Neural progenitor cell (in vitro differentiated cells): ENCODE results near the gene IFIT2. TPM values are rescaled to one million over a fixed set of nuclear protein-coding genes. Genes with fewer than 3 reads are reported as not detected.

Source experiments
- DNase-seq: peaks from one replicate; pipeline ENCODE4 v3.0.0-alpha.2; 2016; ENCODE audit warnings: low spot score
- H2AFZ ChIP-seq: fragments of 200-600 bp; sonication (generic); replicated peaks from 2 replicates; pipeline ENCODE4 v1.6.1; 2016; ENCODE audit warnings: antibody characterized with exemption
- H3F3A ChIP-seq: fragments of 200-600 bp; sonication (generic); 2 replicates; pipeline ENCODE4 v1.6.1; 2016; ENCODE audit warnings: antibody characterized with exemption, low read depth
- H3K27ac ChIP-seq: fragments of 200-600 bp; sonication (generic); 2 replicates; pipeline ENCODE4 v1.5.1; 2016; ENCODE audit warnings: mild to moderate bottlenecking
- H3K27me3 ChIP-seq: fragments of 200-600 bp; sonication (generic); 2 replicates; pipeline ENCODE4 v1.6.1; 2016; ENCODE audit warnings: mild to moderate bottlenecking, moderate library complexity
- H3K36me3 ChIP-seq: fragments of 200-600 bp; sonication (generic); 2 replicates; pipeline ENCODE4 v1.5.1; 2016
- H3K4me1 ChIP-seq: fragments of 200-600 bp; sonication (generic); 2 replicates; pipeline ENCODE4 v1.6.1; 2016; ENCODE audit warnings: mixed run types
- H3K4me2 ChIP-seq: fragments of 200-600 bp; sonication (generic); 2 replicates; pipeline ENCODE4 v1.6.1; 2016
- H3K4me3 ChIP-seq: fragments of 200-600 bp; sonication (generic); 2 replicates; pipeline ENCODE4 v1.5.1; 2016
- H3K79me2 ChIP-seq: fragments of 200-600 bp; sonication (generic); 2 replicates; pipeline ENCODE4 v1.6.1; 2016; ENCODE audit warnings: low read depth
- H3K9ac ChIP-seq: fragments of 200-600 bp; sonication (generic); 2 replicates; pipeline ENCODE4 v1.6.1; 2016
- H3K9me3 ChIP-seq: fragments of 200-600 bp; sonication (generic); 2 replicates; pipeline ENCODE4 v1.5.1; 2016; ENCODE audit warnings: low read depth
- H4K20me1 ChIP-seq: fragments of 200-600 bp; sonication (generic); 2 replicates; pipeline ENCODE4 v1.6.1; 2016; ENCODE audit warnings: low read depth
- H3K27ac Mint-ChIP-seq: 3 replicates; pipeline ENCODE4 v1.8.0; 2021; ENCODE audit warnings: mixed read lengths
- H3K27me3 Mint-ChIP-seq: 2 replicates; pipeline ENCODE4 v1.8.0; 2022; ENCODE audit warnings: low read depth, mild to moderate bottlenecking, inconsistent platforms, moderate library complexity, mixed read lengths; ENCODE audit not compliant: insufficient read depth
- H3K36me3 Mint-ChIP-seq: 3 replicates; pipeline ENCODE4 v1.8.0; 2021; ENCODE audit warnings: mixed read lengths
- H3K4me1 Mint-ChIP-seq: 3 replicates; pipeline ENCODE4 v1.8.0; 2021; ENCODE audit warnings: mixed read lengths
- H3K4me3 Mint-ChIP-seq: 3 replicates; pipeline ENCODE4 v1.8.0; 2021; ENCODE audit warnings: mild to moderate bottlenecking, moderate library complexity, mixed read lengths
- H3K9me3 Mint-ChIP-seq: 3 replicates; pipeline ENCODE4 v1.8.0; 2020; ENCODE audit warnings: mixed read lengths
- EZH2 ChIP-seq: fragments of 200-600 bp; sonication (generic); IDR thresholded peaks from 2 replicates; pipeline ENCODE4 v1.6.1; 2017; ENCODE audit warnings: antibody characterized with exemption, mild to moderate bottlenecking, moderate library complexity
- EZH2phosphoT487 ChIP-seq: fragments of 200-600 bp; sonication (generic); IDR thresholded peaks from 2 replicates; pipeline ENCODE4 v1.6.1; 2017; ENCODE audit warnings: antibody characterized with exemption
- total RNA-seq: library from RNA; depleted of rRNA; stranded (reverse); fragments of >200 nt; gene quantifications from 2 replicates; pipeline ENCODE4 v1.2.3, GENCODE V29; 2015; ENCODE audit warnings: low replicate concordance
- TF ChIP-seq, protein P1 (sequence below): fragments of 200-600 bp; sonication (generic); IDR thresholded peaks from 2 replicates; pipeline ENCODE4 v1.5.1; 2017; ENCODE audit warnings: antibody characterized with exemption, mild to moderate bottlenecking

IFIT2 gene
- total RNA-seq, 1 donor from 2014 or later = 0.22 TPM

DNA sequence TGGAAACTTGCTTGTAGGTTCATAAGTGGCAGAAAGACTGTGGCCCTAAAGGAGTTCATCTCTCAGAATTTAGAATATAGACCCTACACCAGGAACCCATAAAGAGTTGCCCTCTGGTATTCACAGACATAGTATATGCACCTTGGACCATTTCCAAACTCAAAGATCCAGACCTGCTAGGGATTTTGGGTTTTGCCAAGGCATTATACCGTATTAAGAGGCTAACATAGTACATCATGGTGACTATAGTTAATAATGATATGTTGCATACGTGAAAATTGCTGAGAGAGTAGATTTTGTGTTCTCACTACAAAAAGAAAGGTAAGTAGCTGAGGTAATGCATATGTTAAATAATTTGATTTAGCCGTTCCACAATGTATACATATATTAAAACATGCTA is 39.8 kb downstream of the IFIT2 start:
- Histone ChIP-seq H3F3A (peaks cover 6% of the 10 kb centered on the region), H3K4me3 (no peak overlapping the region), H3K4me1 (peaks cover 24% of the 10 kb centered on the region), H4K20me1 (no peaks in the 10 kb centered on the region), H3K9me3 (no peaks in the 10 kb centered on the region), H3K4me2 (no peak overlapping the region), H3K79me2 (no peaks in the 10 kb centered on the region), H2AFZ (no peak overlapping the region), H3K27me3 (no peaks in the 10 kb centered on the region), H3K27ac (no peak overlapping the region), H3K36me3 (no peaks in the 10 kb centered on the region), H3K9ac (no peak overlapping the region)
- H3K9me3 Mint-ChIP-seq = no peaks in the 10 kb centered on the region
- H3K4me1 Mint-ChIP-seq = peaks cover 24% of the 10 kb centered on the region
- H3K27me3 Mint-ChIP-seq = peaks cover 2% of the 10 kb centered on the region
- TF ChIP-seq, protein P1, sequence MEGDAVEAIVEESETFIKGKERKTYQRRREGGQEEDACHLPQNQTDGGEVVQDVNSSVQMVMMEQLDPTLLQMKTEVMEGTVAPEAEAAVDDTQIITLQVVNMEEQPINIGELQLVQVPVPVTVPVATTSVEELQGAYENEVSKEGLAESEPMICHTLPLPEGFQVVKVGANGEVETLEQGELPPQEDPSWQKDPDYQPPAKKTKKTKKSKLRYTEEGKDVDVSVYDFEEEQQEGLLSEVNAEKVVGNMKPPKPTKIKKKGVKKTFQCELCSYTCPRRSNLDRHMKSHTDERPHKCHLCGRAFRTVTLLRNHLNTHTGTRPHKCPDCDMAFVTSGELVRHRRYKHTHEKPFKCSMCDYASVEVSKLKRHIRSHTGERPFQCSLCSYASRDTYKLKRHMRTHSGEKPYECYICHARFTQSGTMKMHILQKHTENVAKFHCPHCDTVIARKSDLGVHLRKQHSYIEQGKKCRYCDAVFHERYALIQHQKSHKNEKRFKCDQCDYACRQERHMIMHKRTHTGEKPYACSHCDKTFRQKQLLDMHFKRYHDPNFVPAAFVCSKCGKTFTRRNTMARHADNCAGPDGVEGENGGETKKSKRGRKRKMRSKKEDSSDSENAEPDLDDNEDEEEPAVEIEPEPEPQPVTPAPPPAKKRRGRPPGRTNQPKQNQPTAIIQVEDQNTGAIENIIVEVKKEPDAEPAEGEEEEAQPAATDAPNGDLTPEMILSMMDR = no peak
- TF ChIP-seq EZH2 = no peak
- TF ChIP-seq EZH2phosphoT487 = no peak
- H3K36me3 Mint-ChIP-seq = peaks cover 3% of the 10 kb centered on the region
- H3K4me3 Mint-ChIP-seq = no peak overlapping the region
- no peak for DNase-seq
- H3K27ac Mint-ChIP-seq = no peak overlapping the region

GRCh38 chr10:89342206-89342958 is 40.5 kb downstream of the IFIT2 start:
- H2AFZ ChIP-seq = peak overlapping the region; percentile 65
- no peak overlapping the region for H3K27ac ChIP-seq
- no peak overlapping the region for H3K4me3 ChIP-seq
- H3K27me3 ChIP-seq = no peaks in the 10 kb centered on the region
- H3K27ac Mint-ChIP-seq = no peak overlapping the region
- H3F3A ChIP-seq = peaks cover 12% of the 10 kb centered on the region
- no peak for TF ChIP-seq EZH2phosphoT487
- TF ChIP-seq, protein P1 = no peak
- TF ChIP-seq EZH2 = no peak
- no peaks in the 10 kb centered on the region for H4K20me1 ChIP-seq
- peaks cover 2% of the 10 kb centered on the region for H3K27me3 Mint-ChIP-seq
- H3K9me3 ChIP-seq = no peaks in the 10 kb centered on the region
- H3K9me3 Mint-ChIP-seq = no peaks in the 10 kb centered on the region
- no peak for DNase-seq
- H3K4me1 Mint-ChIP-seq = peaks cover 30% of the 10 kb centered on the region
- no peaks in the 10 kb centered on the region for H3K79me2 ChIP-seq
- no peaks in the 10 kb centered on the region for H3K36me3 ChIP-seq
- H3K9ac ChIP-seq = no peak overlapping the region
- peaks cover 3% of the 10 kb centered on the region for H3K36me3 Mint-ChIP-seq
- H3K4me3 Mint-ChIP-seq = no peak overlapping the region
- H3K4me2 ChIP-seq = peak overlapping the region; percentile 27
- H3K4me1 ChIP-seq = peaks cover 31% of the 10 kb centered on the region

DNA sequence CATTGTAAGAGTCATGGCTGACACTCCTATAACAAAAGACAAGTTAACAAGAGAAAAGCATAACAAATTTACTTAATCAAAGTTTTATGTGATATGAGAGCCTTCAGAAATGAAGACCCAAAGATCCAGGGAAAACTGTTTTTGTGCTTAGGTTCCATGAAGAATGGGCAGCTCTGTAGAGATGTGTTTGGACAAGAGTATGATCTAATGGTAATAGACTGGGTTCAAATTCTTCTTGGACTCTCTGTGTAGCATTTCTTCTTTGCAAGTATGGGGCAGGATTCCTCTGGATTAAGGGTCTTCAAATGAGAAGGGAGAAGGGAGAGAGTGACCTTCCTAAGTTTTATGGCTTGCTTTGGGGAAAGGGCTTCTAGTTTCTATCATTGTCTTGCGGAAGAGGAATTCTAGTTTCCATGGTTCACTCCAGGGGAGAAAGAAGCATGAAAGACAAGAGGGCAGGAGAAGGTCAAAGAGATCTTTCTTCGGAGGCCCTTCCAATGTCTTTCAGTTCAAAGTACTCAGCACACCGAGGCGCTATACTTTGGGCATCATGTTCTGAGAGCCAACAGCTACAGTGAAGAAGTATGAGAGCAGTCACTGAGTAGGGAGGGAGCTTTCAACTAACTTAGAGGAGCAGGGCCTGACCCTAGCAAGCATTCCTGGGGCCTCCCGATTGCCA is 41.4 kb downstream of the IFIT2 start:
- TF ChIP-seq EZH2 (no peak), EZH2phosphoT487 (no peak)
- TF ChIP-seq, protein P1 = no peak
- no peaks in the 10 kb centered on the region for H3K9me3 ChIP-seq
- DNase-seq = no peak
- H3K36me3 ChIP-seq = no peaks in the 10 kb centered on the region
- no peak overlapping the region for H3K4me3 ChIP-seq
- peaks cover 40% of the 10 kb centered on the region for H3K4me1 ChIP-seq
- H3F3A ChIP-seq = peaks cover 20% of the 10 kb centered on the region
- no peak overlapping the region for H3K4me3 Mint-ChIP-seq
- no peaks in the 10 kb centered on the region for H3K79me2 ChIP-seq
- peaks cover 3% of the 10 kb centered on the region for H3K36me3 Mint-ChIP-seq
- no peak overlapping the region for H3K27ac ChIP-seq
- H3K9me3 Mint-ChIP-seq = no peaks in the 10 kb centered on the region
- H4K20me1 ChIP-seq = no peaks in the 10 kb centered on the region
- peak overlapping the region; percentile 20 for H3K27ac Mint-ChIP-seq
- no peak overlapping the region for H3K9ac ChIP-seq
- peaks cover 2% of the 10 kb centered on the region for H3K27me3 Mint-ChIP-seq
- no peak overlapping the region for H3K4me2 ChIP-seq
- H3K4me1 Mint-ChIP-seq = peaks cover 38% of the 10 kb centered on the region
- no peaks in the 10 kb centered on the region for H3K27me3 ChIP-seq
- peak overlapping the region; percentile 14 for H2AFZ ChIP-seq
